Measurements from ENCODE around the gene HBQ1. TPM values are rescaled to one million over a fixed set of nuclear protein-coding genes. Genes with fewer than 3 reads are reported as not detected.
A peak's percentile ranks its signal among the peaks of the same experiment; 100 is the strongest.
"Not testable (repeated sequence)": the region's sequence is repeated elsewhere in the genome, so short reads cannot be mapped to it uniquely, and the experiment has no call there.

The HBQ1 gene
- total RNA-seq, 1 experiment from 2014 or later: not detected

GRCh38 chr16:152141-153128, 27.8 kb upstream of the HBQ1 start, which contains the start of gene HBZ:
HBZ (plus strand) TSS chr16:152644; CDS start chr16:152910, 266 bp downstream.
- no peak for TF ChIP-seq CTCF (IDR thresholded peaks at IDR 0.05; ENCODE audit: unreplicated experiment)
- CTCF ChIA-PET: no interaction called here
- H3K36me3 Mint-ChIP-seq (ENCODE audit: insufficient read depth, unreplicated experiment): peaks cover 9% of the 10 kb centered on the region
- intact Hi-C loops (cut with micrococcal nuclease; ENCODE audit: unreplicated experiment): no loop called here
- H3K4me3 Mint-ChIP-seq (ENCODE audit: low read depth, unreplicated experiment): no peak within 1 kb of the TSS
- no peak for DNase-seq
- peaks cover 70% of the 10 kb centered on the region for H3K27me3 Mint-ChIP-seq (ENCODE audit: unreplicated experiment)
- BruUV-seq (replicated peaks): no TSS peak
- H3K27ac Mint-ChIP-seq (ENCODE audit: unreplicated experiment): no peak within 1 kb of the TSS
- no peaks in the 10 kb centered on the region for H3K4me1 Mint-ChIP-seq (ENCODE audit: low read depth, unreplicated experiment)
- H3K9me3 Mint-ChIP-seq (ENCODE audit: low read depth, unreplicated experiment): no peaks in the 10 kb centered on the region

- H3K4me3 Mint-ChIP-seq (ENCODE audit: low read depth, unreplicated experiment); H3K36me3 Mint-ChIP-seq (ENCODE audit: insufficient read depth, unreplicated experiment); CTCF ChIA-PET; H3K4me1 Mint-ChIP-seq (ENCODE audit: low read depth, unreplicated experiment); BruUV-seq (replicated peaks); intact Hi-C loops (cut with micrococcal nuclease; ENCODE audit: unreplicated experiment); H3K9me3 Mint-ChIP-seq (ENCODE audit: low read depth, unreplicated experiment); DNase-seq; H3K27ac Mint-ChIP-seq (ENCODE audit: unreplicated experiment): not testable (repeated sequence)
- peaks cover 73% of the 10 kb centered on the region for H3K27me3 Mint-ChIP-seq (ENCODE audit: unreplicated experiment)
Measured at GRCh38 chr16:153129-153521, 27.1 kb upstream of the HBQ1 start.

GRCh38 chr16:153550-154216, 26.6 kb upstream of the HBQ1 start:
- intact Hi-C loops (cut with micrococcal nuclease; ENCODE audit: unreplicated experiment); H3K9me3 Mint-ChIP-seq (ENCODE audit: low read depth, unreplicated experiment); H3K36me3 Mint-ChIP-seq (ENCODE audit: insufficient read depth, unreplicated experiment); H3K4me1 Mint-ChIP-seq (ENCODE audit: low read depth, unreplicated experiment); H3K27ac Mint-ChIP-seq (ENCODE audit: unreplicated experiment); CTCF ChIA-PET; BruUV-seq (replicated peaks); DNase-seq: not testable (repeated sequence)
- Mint-ChIP-seq H3K27me3 (ENCODE audit: unreplicated experiment) (peaks cover 73% of the 10 kb centered on the region), H3K4me3 (ENCODE audit: low read depth, unreplicated experiment) (peak overlapping the region; percentile 72)

GRCh38 chr16:154217-155030, 25.8 kb upstream of the HBQ1 start:
- Mint-ChIP-seq H3K27me3 (ENCODE audit: unreplicated experiment) (peaks cover 73% of the 10 kb centered on the region), H3K9me3 (ENCODE audit: low read depth, unreplicated experiment) (no peaks in the 10 kb centered on the region), H3K4me3 (ENCODE audit: low read depth, unreplicated experiment) (peak overlapping the region; percentile 72), H3K27ac (ENCODE audit: unreplicated experiment) (peak overlapping the region; percentile 12), H3K4me1 (ENCODE audit: low read depth, unreplicated experiment) (no peaks in the 10 kb centered on the region), H3K36me3 (ENCODE audit: insufficient read depth, unreplicated experiment) (peaks cover 9% of the 10 kb centered on the region)
- BruUV-seq (replicated peaks): no TSS peak
- CTCF ChIA-PET: no interaction called here
- intact Hi-C loops (cut with micrococcal nuclease; ENCODE audit: unreplicated experiment): no loop called here
- no peak for DNase-seq
- TF ChIP-seq CTCF (IDR thresholded peaks at IDR 0.05; ENCODE audit: unreplicated experiment): no peak

- Mint-ChIP-seq H3K9me3 (ENCODE audit: low read depth, unreplicated experiment) (no peaks in the 10 kb centered on the region), H3K4me3 (ENCODE audit: low read depth, unreplicated experiment) (peak overlapping the region; percentile 72), H3K36me3 (ENCODE audit: insufficient read depth, unreplicated experiment) (peaks cover 9% of the 10 kb centered on the region), H3K4me1 (ENCODE audit: low read depth, unreplicated experiment) (no peaks in the 10 kb centered on the region), H3K27me3 (ENCODE audit: unreplicated experiment) (peaks cover 73% of the 10 kb centered on the region), H3K27ac (ENCODE audit: unreplicated experiment) (peak overlapping the region; percentile 12)
- CTCF ChIA-PET: no interaction called here
- no peak for DNase-seq
- intact Hi-C loops (cut with micrococcal nuclease; ENCODE audit: unreplicated experiment): no loop called here
- no TSS peak for BruUV-seq (replicated peaks)
- TF ChIP-seq CTCF (IDR thresholded peaks at IDR 0.05; ENCODE audit: unreplicated experiment): no peak
Measured at GRCh38 chr16:155031-155398, 25.2 kb upstream of the HBQ1 start.
